ENCODE data around the gene CDH24.
"Not testable (repeated sequence)": the region's sequence is repeated elsewhere in the genome, so short reads cannot be mapped to it uniquely, and the experiment has no call there.

GRCh38 chr14:23004274-23004673, 53.0 kb downstream of the CDH24 start:
- not testable (repeated sequence) for TF ChIP-seq CTCF, POLR2AphosphoS5, EP300 (IDR thresholded peaks at IDR 0.05)

Measured in stomach (tissue), 4 donors.